CD4-positive, alpha-beta T cell treated with Interferon gamma for 1 hour (primary cell): ENCODE data around the gene CRYZL1.
A peak's percentile ranks its signal among the peaks of the same experiment; 100 is the strongest.
"Not testable (repeated sequence)": the region's sequence is repeated elsewhere in the genome, so short reads cannot be mapped to it uniquely, and the experiment has no call there.

Experiments used
- DNase-seq: peaks from one replicate; pipeline ENCODE4 v3.0.0-alpha.2; 2020

The CRYZL1 gene

DNA sequence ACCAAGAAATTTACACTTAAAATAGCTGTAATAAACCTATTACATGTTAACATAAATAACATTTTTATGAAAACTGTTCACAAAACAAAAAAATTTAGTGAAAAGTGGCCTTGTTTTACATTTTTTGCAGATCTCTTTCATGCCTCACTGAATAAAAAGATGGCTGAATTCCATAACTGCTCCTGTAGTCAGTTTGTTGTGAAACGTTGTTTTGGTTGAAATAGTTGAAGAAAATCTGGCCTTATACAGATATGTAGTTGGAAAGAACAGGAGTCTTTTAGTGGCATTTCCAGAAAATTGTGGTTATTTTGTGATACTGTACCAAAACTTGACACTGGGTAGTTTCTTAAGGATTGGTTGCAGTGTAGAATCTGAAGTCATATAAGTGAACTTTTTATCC is 18.9 kb upstream of the CRYZL1 start:
- no peak for DNase-seq

DNA sequence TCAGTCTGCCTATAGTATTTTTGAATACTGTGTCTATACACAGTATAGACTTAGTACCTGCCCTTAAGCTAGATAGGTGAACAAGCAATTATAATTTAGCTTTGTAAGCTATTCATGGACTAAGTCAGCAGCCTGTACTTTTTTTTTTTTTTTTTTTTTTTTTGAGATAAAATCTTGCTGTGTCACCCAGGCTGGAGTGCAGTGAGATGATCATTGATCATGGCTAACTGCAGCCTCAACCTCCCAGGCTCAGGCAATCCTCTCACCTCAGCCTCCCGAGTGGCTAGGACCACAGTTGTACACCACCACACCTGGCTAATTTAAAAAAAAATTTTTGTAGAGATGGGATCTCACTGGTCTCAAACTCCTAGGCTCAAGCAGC is 18.0 kb upstream of the CRYZL1 start:
- DNase-seq: no peak

DNA sequence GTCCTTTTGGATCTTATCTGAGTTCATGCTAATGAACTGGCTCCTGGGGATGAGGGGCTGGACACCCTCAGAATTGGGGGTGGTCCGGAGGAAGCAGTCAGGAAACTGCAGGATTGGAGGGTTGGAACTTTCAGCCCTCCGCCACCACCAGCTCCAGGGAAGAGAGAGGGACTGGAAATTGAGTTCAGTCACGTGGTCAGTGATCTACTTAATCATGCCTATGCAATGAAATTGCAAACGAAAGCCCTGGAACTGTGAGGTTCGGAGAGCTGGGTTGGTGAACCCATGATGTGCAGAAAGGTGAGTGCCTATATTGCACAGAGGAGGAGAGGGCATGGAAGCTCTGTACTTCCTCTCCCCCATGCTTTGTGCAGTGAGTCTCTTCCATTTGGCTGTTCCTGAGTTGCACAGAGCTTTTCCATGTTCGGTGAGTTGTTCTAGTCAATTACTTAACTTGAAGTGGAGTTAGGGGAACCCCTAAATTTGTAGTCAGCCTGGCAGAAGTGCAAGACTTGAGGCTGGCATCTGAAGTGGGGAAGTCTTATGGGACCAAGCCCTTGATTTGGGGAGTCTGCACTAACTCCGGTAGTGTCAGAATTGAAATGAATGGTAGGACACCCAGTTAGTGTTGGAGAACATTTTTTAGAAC is 17.5 kb upstream of the CRYZL1 start:
- DNase-seq: no peak

DNA sequence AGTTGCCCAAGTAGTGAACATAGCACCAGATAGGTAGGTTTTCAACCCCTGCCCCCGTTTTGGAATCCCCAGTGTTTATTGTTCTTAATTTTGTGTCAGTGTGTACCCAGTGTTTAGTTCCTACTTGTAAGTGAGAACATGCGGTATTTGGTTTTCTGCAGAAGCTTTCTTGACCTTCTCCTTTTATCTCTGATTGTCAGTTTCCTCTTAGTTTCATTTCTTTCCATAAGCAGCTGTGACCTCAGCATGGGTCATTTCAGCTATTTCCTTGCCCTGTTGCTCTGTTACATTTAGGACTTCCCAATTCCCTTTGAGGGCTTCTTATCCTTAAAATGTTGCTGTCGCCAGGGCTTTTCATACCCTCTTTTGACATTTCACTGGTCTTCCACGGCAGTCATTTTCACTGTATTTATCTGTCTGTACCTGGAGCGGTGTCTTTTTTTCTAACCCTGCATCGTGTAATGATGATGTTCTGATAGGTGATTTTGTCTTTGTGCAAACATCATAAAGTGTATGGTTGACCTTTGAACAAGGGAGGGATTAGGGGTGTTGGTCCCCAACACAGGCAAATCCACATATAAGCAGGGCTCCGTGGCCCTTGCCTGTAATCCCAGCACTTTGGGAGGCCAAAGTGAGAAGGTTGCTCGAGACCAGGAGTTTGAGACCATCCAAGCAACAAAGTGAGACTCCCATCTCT is 15.7 kb upstream of the CRYZL1 start:
- no peak for DNase-seq

DNA sequence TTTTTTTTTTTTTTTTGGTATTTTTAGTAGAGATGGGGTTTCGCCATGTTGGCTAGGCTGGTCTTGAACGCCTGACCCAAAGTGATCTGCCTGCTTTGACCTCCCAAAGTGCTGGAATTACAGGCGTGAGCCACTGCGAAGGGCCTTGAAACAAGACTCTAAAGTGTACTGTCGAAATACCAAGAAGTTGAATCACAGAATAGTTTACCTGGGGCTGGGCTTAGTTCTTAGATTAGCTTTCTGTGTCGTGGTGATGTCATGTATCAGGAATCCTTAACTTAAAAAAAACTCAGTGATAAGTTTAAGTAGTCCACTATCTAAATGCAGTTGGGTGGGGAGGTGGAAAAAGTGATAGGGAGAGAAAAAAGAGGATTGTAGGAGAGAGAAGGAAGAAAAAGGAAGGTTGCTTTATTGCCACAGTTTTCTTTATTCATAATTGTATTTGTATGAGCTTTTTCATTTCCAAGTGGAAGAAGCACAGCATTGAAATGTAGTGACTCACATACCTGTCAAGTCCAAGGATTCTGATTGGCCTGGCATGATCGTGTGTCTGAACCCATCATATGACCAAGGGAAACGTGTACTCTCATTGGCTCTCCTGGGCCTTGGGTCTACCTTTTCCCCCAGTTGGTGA is 14.2 kb upstream of the CRYZL1 start:
- DNase-seq: no peak

DNA sequence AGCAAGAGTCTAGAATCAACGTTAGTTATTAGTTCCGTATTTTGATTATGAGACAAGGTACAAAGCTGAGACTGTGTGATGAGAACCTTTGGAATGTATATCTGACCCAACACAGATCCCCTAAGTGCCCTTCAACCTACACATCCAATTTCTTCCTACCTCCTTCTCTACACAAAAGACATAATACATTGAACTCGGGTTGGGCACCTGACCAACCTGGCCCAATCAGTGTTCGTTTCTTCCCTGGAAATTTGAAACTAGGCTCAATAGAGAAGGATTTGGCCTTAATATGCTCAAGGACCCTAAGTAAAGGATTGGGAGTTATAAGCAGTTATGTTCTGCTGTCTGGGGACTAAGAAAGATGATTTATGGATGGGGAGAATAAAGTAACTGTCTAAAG is 12.9 kb upstream of the CRYZL1 start:
- DNase-seq: no peak

DNA sequence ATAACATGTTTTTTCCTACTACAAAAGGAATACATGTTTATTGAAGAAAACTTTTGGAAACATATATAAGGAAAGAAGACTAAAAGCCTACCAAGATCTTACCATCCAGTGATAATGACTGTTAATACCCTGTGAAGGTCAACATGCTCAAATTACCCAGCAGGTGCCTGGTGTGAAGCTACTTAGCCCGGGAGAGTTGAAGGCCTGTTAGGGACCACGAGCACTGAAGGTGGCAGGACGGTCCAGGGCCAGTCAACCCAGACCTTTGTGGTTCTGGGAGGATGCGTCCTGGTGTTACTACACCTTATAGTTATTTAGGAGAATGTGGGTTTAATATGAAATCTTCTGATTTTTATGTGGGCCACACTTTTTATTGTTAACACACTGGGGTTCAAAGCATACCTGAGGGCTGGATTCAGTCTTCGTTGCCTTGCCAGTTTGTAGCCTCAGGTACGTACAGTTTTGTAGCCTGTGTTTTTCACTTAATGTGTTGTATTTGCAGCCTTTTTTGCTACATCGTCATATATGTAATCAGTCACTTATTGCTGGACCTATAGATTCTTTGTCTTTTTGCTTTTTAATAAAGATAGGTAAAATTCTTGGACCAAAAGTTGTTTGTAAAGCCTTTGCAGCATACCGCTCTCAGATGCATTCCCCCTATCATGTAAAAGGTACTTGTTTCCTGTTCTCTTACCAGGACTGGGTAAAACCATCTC is 10.6 kb upstream of the CRYZL1 start:
- no peak for DNase-seq

DNA sequence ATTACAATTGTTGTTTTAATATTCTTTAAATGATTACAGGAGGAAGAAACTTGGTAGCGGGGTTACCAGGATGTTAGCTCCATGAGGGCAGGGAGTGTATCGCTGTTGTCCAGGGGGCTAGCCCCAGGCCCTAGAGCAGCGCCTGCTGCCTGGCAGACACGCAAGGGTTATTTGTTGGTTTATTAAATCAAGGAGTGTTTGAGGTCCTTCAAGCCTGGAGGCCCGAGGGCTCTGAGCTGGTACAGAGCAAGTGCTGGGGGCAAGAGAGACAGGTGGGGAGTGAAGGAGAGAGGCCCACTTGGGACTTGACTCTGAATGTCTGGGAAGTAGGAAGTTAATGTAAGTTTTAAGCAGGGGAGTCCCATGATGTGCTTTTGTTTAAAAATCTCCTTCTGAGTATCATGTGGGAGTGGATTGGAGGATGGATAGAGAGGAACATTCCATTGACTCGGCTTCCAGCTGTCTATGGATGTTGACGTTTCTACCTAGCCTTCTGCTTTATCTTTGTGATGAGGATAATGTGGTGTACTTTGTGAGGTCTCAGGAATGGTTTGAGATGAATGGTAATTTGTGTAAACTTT is 9.5 kb upstream of the CRYZL1 start:
- DNase-seq: no peak

DNA sequence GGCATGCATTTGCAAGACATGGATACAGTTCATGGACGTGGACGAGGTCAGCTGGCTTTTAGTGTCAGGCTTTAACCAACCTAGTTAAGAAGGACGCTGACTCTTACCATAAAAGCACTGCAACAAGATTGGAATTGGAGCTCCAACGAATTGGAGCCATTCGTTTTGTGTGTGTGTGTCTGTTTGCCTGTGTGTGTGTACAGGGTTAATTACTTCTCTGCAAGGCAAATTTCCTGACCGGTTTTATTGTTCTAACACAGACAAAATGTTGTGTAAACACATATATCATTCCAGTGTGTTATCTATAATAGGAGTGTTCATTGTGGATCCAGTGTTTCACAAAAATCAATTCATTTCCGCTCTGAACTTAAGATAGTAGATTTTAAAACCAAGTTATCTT is 8.7 kb upstream of the CRYZL1 start:
- DNase-seq: no peak

DNA sequence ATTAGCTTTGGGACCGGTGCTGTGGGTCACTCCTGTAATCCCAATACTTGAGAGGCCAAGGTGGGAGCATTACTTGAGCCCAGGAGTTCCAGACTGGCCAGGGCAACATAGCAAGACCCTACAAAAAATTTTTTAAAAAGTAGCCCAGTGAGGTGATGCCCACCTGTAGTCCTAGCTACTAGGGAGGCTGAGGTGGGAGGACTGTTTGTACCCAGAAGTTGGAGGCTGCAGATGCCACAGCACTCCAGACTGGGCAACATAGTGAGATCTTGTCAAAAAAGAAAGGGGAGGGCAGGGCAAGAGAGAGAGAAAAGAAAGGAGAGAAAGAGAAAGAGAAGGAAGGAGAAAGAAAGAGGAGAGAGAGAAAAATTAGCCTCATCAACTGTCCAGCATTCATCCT is 7.0 kb upstream of the CRYZL1 start:
- no peak for DNase-seq

DNA sequence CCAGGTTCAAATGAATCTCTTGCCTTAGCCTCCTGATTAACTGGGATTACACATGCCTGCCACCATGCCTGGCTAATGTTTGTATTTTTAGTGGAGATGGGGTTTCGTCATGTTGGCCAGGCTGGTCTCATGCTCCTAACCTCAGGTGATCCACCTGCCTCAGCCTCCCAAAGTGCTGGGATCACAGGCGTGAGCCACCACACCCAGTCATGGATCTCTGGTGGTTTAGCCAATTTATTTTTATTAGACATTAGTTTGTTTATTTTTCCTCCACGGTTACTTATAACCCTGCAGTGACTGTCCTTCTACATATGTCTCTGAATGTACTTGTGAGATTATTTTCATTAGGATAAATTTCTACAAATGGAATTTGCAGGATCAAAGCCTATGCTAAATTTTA is 6.0 kb upstream of the CRYZL1 start:
- DNase-seq: no peak

DNA sequence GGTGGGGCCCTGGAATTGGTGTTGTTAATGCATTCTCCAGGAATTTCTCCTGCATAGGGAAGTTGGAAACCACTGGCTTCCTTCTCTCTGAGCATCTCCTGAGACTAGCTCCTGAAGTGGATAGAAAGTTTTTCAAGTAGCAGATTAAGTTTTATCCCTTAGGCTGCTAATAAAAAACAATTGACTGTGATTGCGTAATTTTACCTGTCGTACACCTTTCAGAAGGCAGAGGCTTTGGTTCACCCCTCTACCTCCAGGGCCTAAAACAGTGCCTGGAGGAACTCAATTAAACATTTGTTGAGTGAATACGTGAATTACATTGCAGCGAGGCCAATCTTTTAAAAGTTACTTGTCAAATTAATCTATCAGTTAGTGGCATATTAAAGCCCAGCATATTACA is 4.2 kb upstream of the CRYZL1 start:
- DNase-seq: no peak

DNA sequence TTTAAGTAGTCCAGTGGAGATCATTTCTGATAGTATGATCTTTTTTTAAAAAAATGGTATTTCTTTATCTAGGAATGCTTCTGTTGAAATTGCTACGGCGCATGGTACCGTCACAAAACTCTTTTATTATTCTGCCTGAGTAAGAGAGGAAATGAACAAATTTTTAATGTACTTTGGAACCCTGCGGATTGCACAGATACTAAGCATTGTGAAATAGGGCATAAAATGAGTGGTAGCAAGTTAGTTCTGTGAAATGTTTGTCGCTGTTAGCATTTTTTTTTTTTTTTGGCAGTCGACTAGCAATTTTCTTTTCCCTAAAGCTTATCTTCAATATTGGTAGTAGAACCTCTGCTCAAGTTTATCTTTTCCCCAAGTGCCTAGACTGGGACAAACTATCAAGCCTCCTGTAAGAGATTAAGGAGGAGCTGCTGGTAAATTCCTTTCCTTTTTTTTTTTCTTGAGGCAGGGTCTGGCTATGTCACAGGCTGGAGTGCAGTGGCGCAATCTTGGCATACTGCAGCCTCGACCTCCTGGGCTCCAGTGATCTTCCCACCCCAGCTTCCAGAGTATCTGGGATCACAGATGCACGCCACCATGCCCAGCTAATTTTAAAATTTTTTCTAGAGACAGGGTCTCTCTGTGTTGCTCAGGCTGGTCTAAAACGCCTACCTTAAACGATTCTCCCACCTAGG is 3.0 kb upstream of the CRYZL1 start:
- DNase-seq: no peak

DNA sequence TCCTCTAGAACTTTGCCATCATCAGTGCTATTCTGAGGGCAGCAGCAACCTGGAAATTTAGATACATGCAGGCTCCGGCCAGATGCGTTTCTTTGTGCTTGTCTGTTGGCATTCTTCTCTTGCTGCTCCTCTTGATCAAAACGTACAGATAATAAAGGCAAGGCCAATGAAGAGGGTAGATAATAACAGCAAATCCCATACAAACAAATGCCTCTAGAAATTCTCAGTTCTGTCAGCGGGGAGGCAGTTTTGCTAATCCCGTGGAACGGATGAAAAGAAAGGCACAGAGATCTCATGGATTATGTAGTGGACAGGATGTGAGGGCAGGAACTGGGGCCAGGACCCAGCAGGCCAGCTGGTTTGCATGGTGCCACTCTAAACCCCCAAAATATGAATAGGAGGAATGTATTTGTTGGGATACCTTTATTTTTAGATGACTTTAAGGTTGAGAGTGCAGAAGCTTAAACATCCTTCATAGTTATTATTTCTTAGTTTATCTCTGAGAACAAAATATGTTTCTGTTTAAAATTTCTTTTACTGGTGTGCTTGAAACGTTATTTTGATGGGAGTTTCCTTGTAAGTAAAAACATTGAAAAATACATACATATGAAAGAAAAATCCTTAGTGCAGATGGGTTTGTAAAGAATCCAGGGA is 2.2 kb upstream of the CRYZL1 start:
- DNase-seq: no peak

DNA sequence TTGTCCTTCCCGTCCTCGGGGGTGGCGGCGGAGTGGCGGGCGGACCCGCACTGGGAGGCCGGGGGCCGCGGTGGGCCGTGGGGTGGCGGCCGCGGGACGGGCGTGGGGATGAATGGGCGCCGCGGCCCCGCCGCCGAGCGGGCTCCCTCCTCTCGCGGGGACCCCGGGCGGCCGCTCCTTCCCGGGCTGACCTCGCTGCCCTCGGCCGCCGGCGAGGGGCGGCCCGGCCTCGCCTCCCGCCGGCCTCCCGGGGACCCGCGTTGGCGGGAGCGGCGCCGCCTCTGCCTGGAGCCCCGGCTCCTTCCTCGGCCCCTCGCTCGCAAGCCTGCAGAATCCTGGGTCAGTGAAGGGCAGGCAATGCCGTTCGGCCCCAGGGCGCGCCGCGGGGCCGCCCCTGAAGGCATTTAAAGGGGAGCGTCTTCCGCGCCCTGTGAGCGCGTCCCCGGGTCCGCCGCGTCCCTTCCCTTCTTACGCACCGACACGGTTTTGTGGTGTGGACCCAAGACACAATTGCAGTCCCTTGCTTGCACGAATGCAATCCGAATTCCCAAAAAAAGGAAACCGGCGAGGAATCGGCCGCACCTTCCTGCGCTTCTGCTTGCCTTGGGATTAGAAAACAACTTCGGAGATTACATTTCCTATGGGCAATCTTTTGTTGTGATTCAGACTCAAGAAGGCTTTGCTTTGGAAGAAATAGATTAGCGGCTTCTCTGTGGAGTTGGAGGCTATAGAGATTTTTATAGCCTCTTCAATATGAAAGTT is 1.5 kb upstream of the CRYZL1 start:
- no peak for DNase-seq

DNA sequence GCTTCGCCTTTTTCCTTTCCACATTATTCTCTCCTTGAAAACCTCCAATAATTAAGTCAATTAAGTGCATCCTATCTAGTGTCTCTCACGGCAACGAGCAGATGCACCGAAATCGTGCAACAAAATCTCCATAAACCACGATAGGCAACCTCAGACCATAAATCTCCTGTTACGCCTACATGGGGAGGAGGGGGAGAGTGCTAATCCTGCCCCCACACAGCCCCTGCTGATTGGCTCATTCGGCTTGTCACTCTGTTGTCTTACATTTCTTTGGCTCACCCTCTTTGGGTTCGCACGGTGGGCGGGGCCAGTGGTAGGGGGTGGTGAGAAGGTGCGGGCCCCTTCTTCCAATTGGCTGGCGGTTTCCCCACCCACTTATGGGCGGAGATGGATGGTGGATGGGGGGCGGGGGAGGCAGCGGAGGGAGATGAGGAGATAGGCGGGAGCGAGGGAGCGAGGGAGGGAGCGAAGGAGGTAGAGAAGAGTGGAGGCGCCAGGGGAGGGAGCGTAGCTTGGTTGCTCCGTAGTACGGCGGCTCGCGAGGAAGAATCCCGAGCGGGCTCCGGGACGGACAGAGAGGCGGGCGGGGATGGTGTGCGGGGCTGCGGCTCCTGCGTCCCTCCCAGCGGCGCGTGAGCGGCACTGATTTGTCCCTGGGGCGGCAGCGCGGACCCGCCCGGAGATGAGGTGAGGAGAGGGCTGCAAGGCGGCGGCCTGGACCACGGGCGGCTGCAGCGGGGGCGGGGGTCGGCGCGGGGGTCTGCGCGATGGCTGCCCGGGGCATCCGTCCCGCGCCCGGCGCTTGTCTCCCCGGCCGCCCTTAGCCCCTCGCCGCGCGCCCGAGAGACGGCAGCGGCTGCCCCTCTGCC is 720 bp upstream of the CRYZL1 start, which contains the start of gene ITSN1:
Gene ITSN1, plus strand, starts transcription at position 475 of the 869 bp plus-strand sequence. CDS start 76,328 bp downstream, outside the sequence.
- peak; percentile 99 for DNase-seq

DNA sequence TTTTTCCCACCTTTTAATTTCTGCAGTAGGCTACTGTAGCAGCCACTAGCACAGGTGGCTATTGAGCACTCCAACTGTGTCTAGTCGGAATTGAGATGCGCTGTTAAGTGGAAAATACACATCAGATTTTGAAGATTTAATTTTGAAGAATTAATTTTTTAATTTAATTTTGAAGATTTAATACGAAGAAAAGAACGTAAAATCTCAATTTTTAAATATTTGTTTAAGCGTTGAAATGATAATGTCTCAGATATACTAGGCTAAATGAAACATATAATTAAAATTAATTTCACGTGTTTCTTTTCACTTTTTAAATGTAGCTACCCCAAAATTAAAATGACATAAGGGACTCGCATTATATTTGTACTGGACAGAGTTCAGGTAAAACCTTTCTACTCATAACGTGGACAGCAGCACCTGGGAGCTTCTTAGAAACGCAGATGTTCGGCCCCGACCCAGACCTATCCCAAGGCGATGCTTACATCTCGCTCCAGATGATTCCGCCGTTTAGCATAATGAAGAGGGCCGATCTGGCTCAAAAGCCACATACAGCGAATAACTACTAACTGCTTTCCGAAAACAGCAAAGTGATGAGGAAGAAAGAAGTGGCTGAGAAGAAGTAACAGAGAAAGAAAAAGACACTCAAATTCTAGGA is 717 bp downstream of the CRYZL1 start:
- no peak for DNase-seq

DNA sequence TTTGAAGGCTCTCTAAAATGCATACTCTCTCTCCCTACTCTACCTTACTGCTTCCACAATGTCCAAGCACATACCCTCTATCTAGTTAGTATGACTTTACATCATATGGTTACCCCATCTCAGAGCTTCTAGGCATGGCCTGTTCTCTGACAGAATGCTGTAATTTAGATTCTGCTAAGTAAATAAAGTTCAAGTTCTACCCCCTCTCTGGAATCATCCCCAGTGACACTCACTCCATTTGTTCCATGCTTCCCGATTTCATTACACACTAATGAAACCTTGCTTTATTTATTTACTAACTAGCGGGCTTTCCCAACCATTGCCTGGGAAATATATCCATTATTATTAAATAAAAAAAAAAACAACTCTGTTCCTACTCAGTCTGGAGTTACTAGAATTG is 7.3 kb downstream of the CRYZL1 start:
- DNase-seq: no peak

DNA sequence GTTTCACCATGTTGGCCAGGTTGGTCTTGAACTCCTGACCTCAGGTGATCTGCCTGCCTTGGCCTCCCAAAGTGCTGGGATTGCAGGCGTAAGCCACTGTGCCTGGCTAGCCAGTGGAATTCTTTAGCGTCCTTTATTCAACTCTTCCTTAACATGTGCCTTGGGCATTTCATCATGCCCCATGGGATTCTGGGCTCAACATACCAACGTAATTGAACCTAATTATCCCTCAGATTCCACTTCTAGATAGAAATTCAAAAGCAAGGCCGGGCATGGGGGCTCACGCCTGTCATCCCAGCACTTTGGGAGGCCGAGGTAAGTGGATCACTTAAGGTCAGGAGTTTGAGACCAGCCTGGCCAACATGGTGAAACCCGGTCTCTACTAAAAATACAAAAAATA is 15.4 kb downstream of the CRYZL1 start:
- not testable (repeated sequence) for DNase-seq

DNA sequence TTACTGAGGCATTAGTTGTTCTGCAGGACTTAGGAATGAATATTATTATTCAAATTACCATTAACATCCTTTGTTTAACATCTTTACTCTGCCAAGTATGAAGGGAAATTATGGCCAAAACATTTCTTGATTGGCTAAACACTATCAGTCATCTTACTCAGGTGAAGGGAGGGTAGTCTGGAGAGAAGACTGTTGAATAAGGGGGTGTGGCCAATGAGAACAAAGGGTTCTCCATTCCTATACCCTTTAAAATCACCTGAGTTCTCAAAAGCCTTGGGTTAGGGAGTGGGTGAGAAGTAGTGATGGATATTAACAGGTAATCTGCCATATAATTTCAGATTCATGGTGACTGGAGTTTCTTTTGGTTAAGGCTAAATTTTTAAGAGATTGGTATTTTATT is 19.3 kb downstream of the CRYZL1 start:
- DNase-seq: no peak
